H9 (cell line): ENCODE results near the gene BRMS1. TPM values are rescaled to one million over a fixed set of nuclear protein-coding genes. Genes with fewer than 3 reads are reported as not detected.

ENCODE experiments used
- DNase-seq: peaks from one replicate; pipeline ENCODE4 v3.0.0-alpha.2; 2017
- H2AFZ ChIP-seq: one replicate; pipeline ENCODE4 v1.6.1; 2013; ENCODE audit warnings: mild to moderate bottlenecking, low read length, control low read depth, moderate library complexity
- H2AK5ac ChIP-seq: 2 replicates; pipeline ENCODE4 v1.6.1; 2013; ENCODE audit warnings: low read length, control low read depth, mixed read lengths; ENCODE audit not compliant: insufficient read length
- H2BK120ac ChIP-seq: one replicate; pipeline ENCODE4 v1.6.1; 2013; ENCODE audit warnings: low read depth, mild to moderate bottlenecking, low read length, control low read depth, inconsistent platforms; ENCODE audit not compliant: poor library complexity, severe bottlenecking
- H2BK12ac ChIP-seq: 2 replicates; pipeline ENCODE4 v1.6.1; 2013; ENCODE audit warnings: low read length, control low read depth, mixed read lengths, low read depth; ENCODE audit not compliant: insufficient read length
- H2BK15ac ChIP-seq: 2 replicates; pipeline ENCODE4 v1.6.1; 2013; ENCODE audit warnings: low read depth, low read length, control low read depth
- H2BK20ac ChIP-seq: one replicate; pipeline ENCODE4 v1.6.1; 2013; ENCODE audit warnings: low read depth, mild to moderate bottlenecking, low read length, control low read depth, inconsistent platforms; ENCODE audit not compliant: poor library complexity, severe bottlenecking
- H2BK5ac ChIP-seq: 2 replicates; pipeline ENCODE4 v1.6.1; 2013; ENCODE audit warnings: low read length, control low read depth, mixed read lengths; ENCODE audit not compliant: insufficient read length
- H3K14ac ChIP-seq: 2 replicates; pipeline ENCODE4 v1.6.1; 2013; ENCODE audit warnings: low read length, control low read depth; ENCODE audit not compliant: insufficient read depth
- H3K18ac ChIP-seq: 2 replicates; pipeline ENCODE4 v1.6.1; 2013; ENCODE audit warnings: low read depth, mild to moderate bottlenecking, mixed read lengths, low read length, control low read depth; ENCODE audit not compliant: insufficient read length
- H3K23ac ChIP-seq: 2 replicates; pipeline ENCODE4 v1.6.1; 2013; ENCODE audit warnings: low read length, control low read depth, mixed read lengths, low read depth; ENCODE audit not compliant: insufficient read length
- H3K23me2 ChIP-seq: 2 replicates; pipeline ENCODE4 v1.6.1; 2013; ENCODE audit warnings: low read depth, mild to moderate bottlenecking, mixed read lengths, low read length, control low read depth; ENCODE audit not compliant: insufficient read length, poor library complexity, severe bottlenecking
- H3K27ac ChIP-seq: 2 replicates; pipeline ENCODE4 v1.5.1; 2013; ENCODE audit warnings: low read length, control low read depth, mixed read lengths, low read depth; ENCODE audit not compliant: insufficient read length
- H3K27me3 ChIP-seq: 2 replicates; pipeline ENCODE4 v1.6.1; 2013; ENCODE audit warnings: low read length, control low read depth, inconsistent platforms; ENCODE audit not compliant: insufficient read depth
- H3K4ac ChIP-seq: 2 replicates; pipeline ENCODE4 v1.6.1; 2013; ENCODE audit warnings: low read depth, mild to moderate bottlenecking, control low read depth, inconsistent platforms, low read length, moderate library complexity
- H3K4me1 ChIP-seq: 2 replicates; pipeline ENCODE4 v1.6.1; 2013; ENCODE audit warnings: low read length, control low read depth, inconsistent platforms; ENCODE audit not compliant: insufficient read depth
- H3K4me2 ChIP-seq: 2 replicates; pipeline ENCODE4 v1.6.1; 2013; ENCODE audit warnings: low read length, control low read depth, mixed read lengths; ENCODE audit not compliant: insufficient read length, insufficient read depth
- H3K56ac ChIP-seq: 2 replicates; pipeline ENCODE4 v1.6.1; 2013; ENCODE audit warnings: low read depth, mild to moderate bottlenecking, mixed read lengths, low read length, control low read depth; ENCODE audit not compliant: insufficient read length
- H3K79me1 ChIP-seq: 2 replicates; pipeline ENCODE4 v1.6.1; 2013; ENCODE audit warnings: low read depth, mild to moderate bottlenecking, moderate library complexity, low read length, control low read depth, inconsistent platforms; ENCODE audit not compliant: insufficient read depth, poor library complexity, severe bottlenecking
- H3K79me2 ChIP-seq: 2 replicates; pipeline ENCODE4 v1.6.1; 2013; ENCODE audit warnings: low read length, control low read depth, inconsistent platforms; ENCODE audit not compliant: insufficient read depth
- H3K9ac ChIP-seq: 2 replicates; pipeline ENCODE4 v1.6.1; 2013; ENCODE audit warnings: low read length, control low read depth, mixed read lengths; ENCODE audit not compliant: insufficient read length; ENCODE audit errors: extremely low read depth
- H3K9me3 ChIP-seq: one replicate; pipeline ENCODE4 v1.6.1; 2013; ENCODE audit warnings: low read depth, low read length, inconsistent platforms; ENCODE audit not compliant: control insufficient read depth
- H3T11ph ChIP-seq: one replicate; pipeline ENCODE4 v1.6.1; 2013; ENCODE audit warnings: mild to moderate bottlenecking, low read length, control low read depth, inconsistent platforms
- H4K20me1 ChIP-seq: one replicate; pipeline ENCODE4 v1.6.1; 2013; ENCODE audit not compliant: control insufficient read depth, insufficient read length, insufficient read depth
- H4K5ac ChIP-seq: 2 replicates; pipeline ENCODE4 v1.6.1; 2013; ENCODE audit warnings: low read depth, mild to moderate bottlenecking, mixed read lengths, low read length, control low read depth; ENCODE audit not compliant: insufficient read length
- H4K8ac ChIP-seq: replicated peaks from 2 replicates; pipeline ENCODE4 v1.6.1; 2013; ENCODE audit warnings: low read length, control low read depth, mixed read lengths, low read depth; ENCODE audit not compliant: insufficient read length
- H4K91ac ChIP-seq: 2 replicates; pipeline ENCODE4 v1.6.1; 2013; ENCODE audit warnings: low read depth, mild to moderate bottlenecking, moderate library complexity, mixed read lengths, low read length, control low read depth; ENCODE audit not compliant: insufficient read length
- H3K27ac Mint-ChIP-seq, 3 experiments: 2 replicates in 2 of 3; 3 replicates in 1 of 3; pipeline ENCODE4 v1.8.0; 2020 to 2021; ENCODE audit warnings: mixed read lengths in 3 of 3, mild to moderate bottlenecking in 1 of 3, moderate library complexity in 1 of 3
- H3K27me3 Mint-ChIP-seq: 2 replicates; pipeline ENCODE4 v1.8.0; 2021; ENCODE audit warnings: low read depth, mild to moderate bottlenecking, moderate library complexity, mixed read lengths
- H3K36me3 Mint-ChIP-seq, 3 experiments: 2 replicates in 2 of 3; 3 replicates in 1 of 3; pipeline ENCODE4 v1.8.0; 2020 to 2021; ENCODE audit warnings: low read depth in 3 of 3, mixed read lengths in 3 of 3; ENCODE audit not compliant: insufficient read depth in 1 of 3
- H3K4me1 Mint-ChIP-seq, 2 experiments: 2 replicates each; pipeline ENCODE4 v1.8.0; 2020; ENCODE audit warnings: mixed read lengths in 2 of 2
- H3K4me3 Mint-ChIP-seq, 2 experiments: 2 replicates in 1 of 2; 3 replicates in 1 of 2; pipeline ENCODE4 v1.8.0; 2020 to 2021; ENCODE audit warnings: mild to moderate bottlenecking in 2 of 2, mixed read lengths in 2 of 2, moderate library complexity in 1 of 2
- H3K9me3 Mint-ChIP-seq, 2 experiments: 2 replicates in 1 of 2; 3 replicates in 1 of 2; pipeline ENCODE4 v1.8.0; 2020; ENCODE audit warnings: mild to moderate bottlenecking in 2 of 2, mixed read lengths in 2 of 2, moderate library complexity in 1 of 2
- CTCF ChIP-seq: fragments of 200-600 bp; sonication (generic); conservative IDR thresholded peaks from 3 replicates; pipeline ENCODE4 v1.8.0; 2021; ENCODE audit warnings: antibody characterized with exemption, mild to moderate bottlenecking
- WGBS: extraction: QIAGEN DNeasy Blood & Tissue Kit; methylation state at CpG from one replicate; pipeline ENCODE4 v1.1.7; 2013; ENCODE audit warnings: missing lambda C conversion rate, low lambda C conversion rate, mixed read lengths; ENCODE audit not compliant: insufficient read length; ENCODE audit errors: extremely low coverage; 5-methylcytosine and 5-hydroxymethylcytosine counted together
- total RNA-seq: library from RNA; stranded (reverse); gene quantifications from 2 replicates; pipeline ENCODE4 v1.2.1, GENCODE V29; 2021

BRMS1 gene
- total RNA-seq, 1 experiment from 2014 or later: 50.1 TPM

- no CpG with 5 or more reads among the region's 25 CpGs for WGBS
- H2BK20ac ChIP-seq: no peak overlapping the region
- H3K9ac ChIP-seq: no peak overlapping the region
- H2BK5ac ChIP-seq: no peak overlapping the region
- H3K18ac ChIP-seq: no peak overlapping the region
- H3K4me2 ChIP-seq: peak overlapping the region; percentile 73
- Mint-ChIP-seq H3K9me3 (no peaks in the 10 kb centered on the region), H3K27ac (peak overlapping the region; percentile 83 to 97 (median 97); a peak in 6 of 7 replicates), H3K36me3 (peaks cover 38 to 58% (median 48%) of the 10 kb centered on the region in 3 experiments), H3K4me1 (peaks cover 19 to 21% of the 10 kb centered on the region in 2 experiments), H3K4me3 (peak overlapping the region; percentile 92 to 97), H3K27me3 (no peaks in the 10 kb centered on the region; the same call in 1 of the 2 replicates)
- H3K9me3 ChIP-seq: no peaks in the 10 kb centered on the region
- no peak overlapping the region for H4K5ac ChIP-seq
- TF ChIP-seq CTCF: no peak
- H3K27ac ChIP-seq: no peak overlapping the region
- H2BK15ac ChIP-seq: no peak overlapping the region
- H4K8ac ChIP-seq: no peak overlapping the region
- no peak overlapping the region for H2BK12ac ChIP-seq
- H2BK120ac ChIP-seq: no peak overlapping the region
- H3K79me2 ChIP-seq: no peaks in the 10 kb centered on the region; the same call in 1 of the 2 replicates
- no peaks in the 10 kb centered on the region for H3K79me1 ChIP-seq
- H3K27me3 ChIP-seq: no peaks in the 10 kb centered on the region
- H3K4me1 ChIP-seq: no peaks in the 10 kb centered on the region
- no peak overlapping the region for H2AK5ac ChIP-seq
- H3T11ph ChIP-seq: no peak overlapping the region
- no peak overlapping the region for H4K91ac ChIP-seq
- no peak overlapping the region for H2AFZ ChIP-seq
- DNase-seq: no peak
- no peak overlapping the region for H3K56ac ChIP-seq
- peaks cover 5% of the 10 kb centered on the region for H3K23me2 ChIP-seq
- H3K14ac ChIP-seq: no peak overlapping the region
- H4K20me1 ChIP-seq: no peaks in the 10 kb centered on the region
- no peak overlapping the region for H3K4ac ChIP-seq
- no peak overlapping the region for H3K23ac ChIP-seq
Measured at GRCh38 chr11:66369073-66369894, 24.4 kb upstream of the BRMS1 start.
